Adrenal gland (tissue), 12 donors: ENCODE measurements around the gene SMYD5. TPM values are rescaled to one million over a fixed set of nuclear protein-coding genes. Genes with fewer than 3 reads are reported as not detected.
A peak's percentile ranks its signal among the peaks of the same experiment; 100 is the strongest.

ENCODE experiments used
- DNase-seq, 7 donors: peaks; one replicate each; pipeline ENCODE4 v3.0.0-alpha.2; 2019 to 2020
- H3K27ac ChIP-seq, 5 donors: fragments of 200-600 bp; sonication (generic) in 4 of 5; 1 replicate in 3 of 5; 2 replicates in 2 of 5; pipeline versions ENCODE4 v1.5.1 to v1.8.0; 2016 to 2020; ENCODE audit warnings: mild to moderate bottlenecking in 1 of 5
- H3K27me3 ChIP-seq: fragments of 200-600 bp; 2 replicates; pipeline ENCODE4 v1.8.0; 2021
- H3K36me3 ChIP-seq, 2 donors: fragments of 200-600 bp; replicated peaks in 1 of 2; 1 replicate in 1 of 2; 2 replicates in 1 of 2; pipeline versions ENCODE4 v1.5.1 to v1.8.0; 2018 to 2022
- H3K4me1 ChIP-seq, 2 donors: fragments of 200-600 bp; replicated peaks in 1 of 2; 1 replicate in 1 of 2; 2 replicates in 1 of 2; pipeline versions ENCODE4 v1.5.1 to v1.8.0; 2018 to 2021
- H3K4me3 ChIP-seq, 4 donors: fragments of 200-600 bp; sonication (generic) in 3 of 4; one replicate each; pipeline ENCODE4 v1.5.1; 2016 to 2018
- H3K9me3 ChIP-seq, 3 donors: fragments of 200-600 bp; sonication (generic) in 1 of 3; replicated peaks in 1 of 3; 1 replicate in 2 of 3; 2 replicates in 1 of 3; pipeline versions ENCODE4 v1.5.1 to v1.8.0; 2016 to 2021
- POLR2A ChIP-seq, 2 donors: fragments of 450-650 bp; IDR thresholded peaks; one replicate each; pipeline ENCODE4 v1.6.1; 2017; ENCODE audit warnings: antibody characterized with exemption in 2 of 2, mild to moderate bottlenecking in 2 of 2, moderate library complexity in 1 of 2
- WGBS, 4 donors: extraction: QIAGEN DNeasy Blood & Tissue Kit in 2 of 4; methylation state at CpG; one replicate each; pipeline versions ENCODE4 v1.1.5 to v1.1.7; 2013 to 2017; 5-methylcytosine and 5-hydroxymethylcytosine counted together
- intact Hi-C, 2 donors: fragments of 100-400 bp; cut with DNase I; formaldehyde crosslinking; loops; one replicate each; pipeline versions ENCODE4 v1.14.1 to v1.15.0; 2022 to 2023
- polyA plus RNA-seq, 3 donors: library from polyadenylated mRNA; stranded (reverse); fragments of 200-250 nt in 2 of 3; fragments of 350-450 nt in 1 of 3; fragmentation: Illumina TruSeq in 1 of 3; extraction: RNeasy Lipid Tissue Mini Kit (QIAGEN cat#74804) in 1 of 3; gene quantifications; one replicate each; pipeline ENCODE4 v1.2.3, GENCODE V29; 2013 to 2014
- total RNA-seq, 9 donors: library from RNA; depleted of rRNA in 4 of 9; stranded (reverse); fragments of >200 nt in 4 of 9; fragments of 120-200 nt in 1 of 9; fragmentation: NEBNext Ultra II Directional in 1 of 9; extraction: Animal tissue kit (Norgen Biotek cat#: 25700) in 1 of 9; gene quantifications; one replicate each; pipeline versions ENCODE4 v1.1.0 to v1.2.4, GENCODE V29; 2013 to 2023
- TF ChIP-seq, protein P1 (sequence below), 6 experiments: fragments of 450-650 bp in 4 of 6; fragments of 200-600 bp in 2 of 6; sonication (generic) in 1 of 6; IDR thresholded peaks; 1 replicate in 5 of 6; 2 replicates in 1 of 6; pipeline versions ENCODE4 v1.5.1 to v1.8.0; 2016 to 2021; ENCODE audit warnings: antibody characterized with exemption in 6 of 6, mild to moderate bottlenecking in 2 of 6, moderate library complexity in 1 of 6
- donor health status: healthy with polysubstance abuse.
- donor health status: Bipolar disorder and iron deficiency.
- donor health status: DM: yes; HTN: yes; CAD: no.
- donor health status: DM: no; HTN: no; CAD: no.
- donor health status: DM: no; HTN: no; CAD: no.
- donor health status: DM: yes; HTN: yes; CAD: no.

SMYD5 gene
- total and polyA plus RNA-seq, 12 donors, result 8.7 to 45.4 (median 28.1) TPM

DNA sequence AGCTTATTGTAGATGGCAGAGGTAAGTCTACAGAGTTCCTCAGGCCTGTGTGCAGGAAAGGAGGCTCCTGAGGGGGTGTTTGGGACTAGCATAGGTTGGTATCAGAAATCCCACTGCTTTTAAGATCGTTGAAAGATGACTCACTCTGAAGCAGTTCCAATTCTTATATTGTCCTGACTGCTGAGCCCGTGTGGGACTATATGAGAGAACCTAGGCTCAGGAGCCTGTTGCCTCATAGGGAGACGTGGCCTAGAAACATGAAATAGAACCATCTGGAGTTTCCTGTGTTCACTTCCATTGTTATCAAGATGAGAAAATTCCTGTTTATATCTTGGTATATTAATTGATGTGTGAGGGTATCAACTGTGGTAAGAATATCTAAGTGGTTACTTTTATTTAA is 25.7 kb downstream of the SMYD5 start:
- 27 to 50% (median 37%) methylated on average over 3 of the region's 3 CpGs for WGBS, 4 donors
- peak overlapping the region in 2 of 5 donors; percentile 18 to 37 for H3K27ac ChIP-seq
- intact Hi-C loops, result no loop called here

DNA sequence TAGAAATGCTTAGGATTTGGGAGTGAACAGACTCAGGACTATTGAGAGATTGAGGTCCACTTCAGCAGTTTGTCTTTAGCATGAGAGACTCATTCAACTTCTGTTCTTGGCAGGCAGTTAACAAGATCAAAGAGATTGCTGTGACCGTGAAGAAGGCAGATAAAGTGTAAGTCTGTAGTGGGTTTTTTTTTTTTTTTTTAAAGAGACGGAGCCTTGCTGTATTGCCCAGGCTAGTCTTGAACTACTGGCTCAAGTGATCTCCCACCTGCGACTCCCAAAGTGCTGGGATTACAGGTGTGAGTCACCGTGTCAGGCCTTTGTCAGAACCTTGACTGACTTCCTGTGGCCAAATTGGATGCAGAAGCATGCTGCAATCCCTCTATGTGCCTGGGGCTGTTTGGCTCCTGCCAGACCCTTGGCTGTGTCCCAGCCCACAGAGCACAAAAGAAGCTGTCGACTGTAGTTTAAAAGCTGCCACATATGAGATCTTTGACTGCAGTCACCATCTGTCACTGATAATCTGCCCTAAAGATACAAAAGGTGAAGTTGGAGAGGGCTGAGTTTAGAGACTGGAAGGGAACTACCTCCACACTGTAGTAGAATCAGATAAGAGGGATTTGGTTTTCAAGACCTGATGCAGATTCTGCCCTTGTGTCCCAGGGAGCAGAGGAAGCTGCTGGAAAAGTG is 30.0 kb downstream of the SMYD5 start:
- Histone ChIP-seq H3K27me3 (no peaks in the 10 kb centered on the region), H3K4me1 (peaks cover 28 to 35% of the 10 kb centered on the region in 2 donors), H3K36me3 (peaks cover 0 to 76% of the 10 kb centered on the region in 2 donors), H3K9me3 (no peaks in the 10 kb centered on the region), H3K27ac (peak overlapping the region in 4 of 5 donors; percentile 5 to 50 (median 24)), H3K4me3 (no peak overlapping the region)
- intact Hi-C loops, result no loop called here
- WGBS, 4 donors, result 22 to 47% (median 30%) methylated on average over 4 to 5 of the region's 5 CpGs
- DNase-seq, result peak in 6 of 7 donors; percentile 67 to 90 (median 78)
- TF ChIP-seq, protein P1, sequence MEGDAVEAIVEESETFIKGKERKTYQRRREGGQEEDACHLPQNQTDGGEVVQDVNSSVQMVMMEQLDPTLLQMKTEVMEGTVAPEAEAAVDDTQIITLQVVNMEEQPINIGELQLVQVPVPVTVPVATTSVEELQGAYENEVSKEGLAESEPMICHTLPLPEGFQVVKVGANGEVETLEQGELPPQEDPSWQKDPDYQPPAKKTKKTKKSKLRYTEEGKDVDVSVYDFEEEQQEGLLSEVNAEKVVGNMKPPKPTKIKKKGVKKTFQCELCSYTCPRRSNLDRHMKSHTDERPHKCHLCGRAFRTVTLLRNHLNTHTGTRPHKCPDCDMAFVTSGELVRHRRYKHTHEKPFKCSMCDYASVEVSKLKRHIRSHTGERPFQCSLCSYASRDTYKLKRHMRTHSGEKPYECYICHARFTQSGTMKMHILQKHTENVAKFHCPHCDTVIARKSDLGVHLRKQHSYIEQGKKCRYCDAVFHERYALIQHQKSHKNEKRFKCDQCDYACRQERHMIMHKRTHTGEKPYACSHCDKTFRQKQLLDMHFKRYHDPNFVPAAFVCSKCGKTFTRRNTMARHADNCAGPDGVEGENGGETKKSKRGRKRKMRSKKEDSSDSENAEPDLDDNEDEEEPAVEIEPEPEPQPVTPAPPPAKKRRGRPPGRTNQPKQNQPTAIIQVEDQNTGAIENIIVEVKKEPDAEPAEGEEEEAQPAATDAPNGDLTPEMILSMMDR (IDR thresholded peaks at IDR 0.05), result no peak
- no peak for TF ChIP-seq POLR2A (IDR thresholded peaks at IDR 0.05)

More for the DNA sequence above, 25.7 kb downstream of the SMYD5 start:
- peaks cover 41 to 70% of the 10 kb centered on the region in 2 donors for H3K4me1 ChIP-seq
- TF ChIP-seq POLR2A (IDR thresholded peaks at IDR 0.05), result no peak
- TF ChIP-seq, protein P1 (IDR thresholded peaks at IDR 0.05), result no peak
- H3K4me3 ChIP-seq, result no peak overlapping the region
- H3K27me3 ChIP-seq, result no peaks in the 10 kb centered on the region
- H3K9me3 ChIP-seq, result no peaks in the 10 kb centered on the region
- H3K36me3 ChIP-seq, result peaks cover 0 to 34% of the 10 kb centered on the region in 2 donors
- DNase-seq, result peak in 2 of 7 donors; percentile 45 to 46

DNA sequence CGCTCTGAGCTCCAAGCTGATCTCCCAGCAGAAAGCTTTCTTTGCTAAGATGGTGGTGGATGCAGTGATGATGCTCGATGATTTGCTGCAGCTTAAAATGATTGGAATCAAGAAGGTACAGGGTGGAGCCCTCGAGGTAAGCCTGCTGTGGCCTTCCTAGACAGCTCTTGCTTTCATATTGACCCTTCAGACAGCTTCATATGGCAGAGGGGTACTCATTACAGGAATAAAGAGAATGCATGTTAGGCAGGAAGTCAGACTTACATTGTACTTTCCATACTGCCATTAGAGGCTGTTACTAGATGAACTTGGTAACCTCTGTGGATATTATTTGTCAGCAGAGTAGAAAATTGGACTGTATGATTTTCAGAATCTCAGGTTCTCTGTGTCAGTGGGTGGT is 30.5 kb downstream of the SMYD5 start:
- TF ChIP-seq POLR2A (IDR thresholded peaks at IDR 0.05), result no peak
- TF ChIP-seq, protein P1 (IDR thresholded peaks at IDR 0.05), result no peak
- Histone ChIP-seq H3K4me3 (no peak overlapping the region), H3K27ac (peak overlapping the region in 4 of 5 donors; percentile 5 to 50 (median 24)), H3K36me3 (peaks cover 0 to 81% of the 10 kb centered on the region in 2 donors), H3K4me1 (peaks cover 22 to 29% of the 10 kb centered on the region in 2 donors), H3K9me3 (no peaks in the 10 kb centered on the region), H3K27me3 (no peaks in the 10 kb centered on the region)
- no peak for DNase-seq
- WGBS, 4 donors, result 71 to 78% (median 75%) methylated on average over 3 of the region's 3 CpGs
- intact Hi-C loops, result no loop called here

DNA sequence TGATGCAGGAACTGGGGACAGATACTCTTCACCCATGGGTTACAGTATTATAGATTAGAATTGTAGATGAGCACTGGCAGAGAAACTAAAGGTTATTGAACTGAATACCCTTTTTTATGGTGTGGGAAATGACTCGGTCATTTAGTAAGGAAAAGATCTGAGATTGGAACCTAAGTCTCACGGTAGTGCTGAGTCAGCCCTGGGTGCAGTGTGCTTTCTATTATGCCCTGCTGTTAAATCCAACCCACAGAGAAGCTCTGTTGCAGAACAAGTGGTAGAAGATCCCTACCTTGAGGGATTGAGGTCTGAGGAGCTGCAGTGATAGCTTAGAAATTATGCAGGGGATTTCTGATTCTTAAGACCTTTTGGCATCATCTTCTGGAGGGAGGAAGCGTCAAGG is 32.8 kb downstream of the SMYD5 start:
- TF ChIP-seq, protein P1 (IDR thresholded peaks at IDR 0.05), result no peak
- TF ChIP-seq POLR2A (IDR thresholded peaks at IDR 0.05), result no peak
- Histone ChIP-seq H3K9me3 (no peaks in the 10 kb centered on the region), H3K36me3 (peaks cover 0 to 95% of the 10 kb centered on the region in 2 donors), H3K4me1 (peaks cover 19 to 38% of the 10 kb centered on the region in 2 donors), H3K27ac (no peak overlapping the region), H3K27me3 (no peaks in the 10 kb centered on the region), H3K4me3 (no peak overlapping the region)
- intact Hi-C loops, result no loop called here
- WGBS, 4 donors, result 51 to 72% (median 59%) methylated on average over 3 of the region's 3 CpGs
- no peak for DNase-seq
